Measurements from ENCODE around the gene CUX1.

DNA sequence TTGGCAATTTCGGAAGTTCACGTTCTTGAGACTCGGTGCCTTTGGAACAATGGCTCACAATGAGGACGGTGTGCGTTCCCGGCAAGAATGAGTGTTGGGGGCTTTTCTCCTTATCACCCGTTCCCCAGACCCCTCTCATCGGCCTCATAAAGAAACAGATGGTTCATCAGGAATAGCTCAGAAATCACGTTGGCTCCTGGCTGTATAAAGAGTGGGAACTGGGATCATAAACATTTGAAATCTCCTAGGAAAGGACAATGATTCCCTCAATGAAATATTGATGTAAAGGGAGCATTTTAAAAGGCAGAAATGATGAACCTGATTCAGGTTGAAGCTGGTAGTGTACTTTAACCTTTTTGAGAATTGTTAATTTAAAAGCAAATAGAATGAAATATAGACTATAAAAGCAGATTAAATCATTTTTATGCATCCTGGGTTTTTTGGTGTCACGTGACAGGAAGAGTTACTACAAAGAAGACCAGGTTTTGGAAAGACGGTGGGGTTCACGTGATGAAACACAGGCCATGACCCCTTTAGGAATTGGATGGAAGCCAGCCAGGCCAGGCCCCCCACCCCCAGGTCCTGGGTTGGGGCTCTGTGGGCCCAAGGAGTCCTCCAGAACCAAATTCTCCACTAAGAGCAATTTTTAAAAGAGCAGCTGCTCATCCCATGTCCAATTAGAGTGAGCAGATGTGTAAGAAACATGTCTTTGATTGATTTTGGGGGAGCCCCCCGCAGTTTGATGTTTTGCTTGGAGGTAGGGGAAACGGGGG, 63.0 kb downstream of the CUX1 start:
- no peak for TF ChIP-seq ARNTL (CRISPR knock-in tag; IDR thresholded peaks at IDR 0.05; ENCODE audit: borderline replicate concordance, low read depth)
- no peak for TF ChIP-seq OSR1 (CRISPR knock-in tag; IDR thresholded peaks at IDR 0.05)
- TF ChIP-seq, protein P1, sequence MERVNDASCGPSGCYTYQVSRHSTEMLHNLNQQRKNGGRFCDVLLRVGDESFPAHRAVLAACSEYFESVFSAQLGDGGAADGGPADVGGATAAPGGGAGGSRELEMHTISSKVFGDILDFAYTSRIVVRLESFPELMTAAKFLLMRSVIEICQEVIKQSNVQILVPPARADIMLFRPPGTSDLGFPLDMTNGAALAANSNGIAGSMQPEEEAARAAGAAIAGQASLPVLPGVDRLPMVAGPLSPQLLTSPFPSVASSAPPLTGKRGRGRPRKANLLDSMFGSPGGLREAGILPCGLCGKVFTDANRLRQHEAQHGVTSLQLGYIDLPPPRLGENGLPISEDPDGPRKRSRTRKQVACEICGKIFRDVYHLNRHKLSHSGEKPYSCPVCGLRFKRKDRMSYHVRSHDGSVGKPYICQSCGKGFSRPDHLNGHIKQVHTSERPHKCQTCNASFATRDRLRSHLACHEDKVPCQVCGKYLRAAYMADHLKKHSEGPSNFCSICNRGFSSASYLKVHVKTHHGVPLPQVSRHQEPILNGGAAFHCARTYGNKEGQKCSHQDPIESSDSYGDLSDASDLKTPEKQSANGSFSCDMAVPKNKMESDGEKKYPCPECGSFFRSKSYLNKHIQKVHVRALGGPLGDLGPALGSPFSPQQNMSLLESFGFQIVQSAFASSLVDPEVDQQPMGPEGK (CRISPR knock-in tag; IDR thresholded peaks at IDR 0.05; ENCODE audit: borderline replicate concordance) = no peak
- TF ChIP-seq ISL1 (CRISPR knock-in tag; IDR thresholded peaks at IDR 0.05) = no peak
- no peak for TF ChIP-seq RARB (CRISPR knock-in tag; IDR thresholded peaks at IDR 0.05)
- TF ChIP-seq TOX (CRISPR knock-in tag; IDR thresholded peaks at IDR 0.05; ENCODE audit: borderline replicate concordance) = no peak
- no peak for TF ChIP-seq TCF4 (CRISPR knock-in tag; IDR thresholded peaks at IDR 0.05; ENCODE audit: borderline replicate concordance)
- no peak for TF ChIP-seq BACH2 (CRISPR knock-in tag; IDR thresholded peaks at IDR 0.05; ENCODE audit: borderline replicate concordance)
- TF ChIP-seq ESRRG (CRISPR knock-in tag; IDR thresholded peaks at IDR 0.05) = no peak
- no peak for TF ChIP-seq GLIS3 (CRISPR knock-in tag; IDR thresholded peaks at IDR 0.05)
- TF ChIP-seq ZFP30 (CRISPR knock-in tag; IDR thresholded peaks at IDR 0.05) = no peak
- no peak for TF ChIP-seq ZNF565 (CRISPR knock-in tag; conservative IDR thresholded peaks at IDR 0.05; ENCODE audit: low read depth)

All from SK-N-SH treated with all-trans-retinoic acid at 6 μM for 48 hours (cell line).